Activated CD8-positive, alpha-beta memory T cell treated with anti-CD3 and anti-CD28 coated beads, Interleukin-2, amount 10 ng/mL, durations not matched to agents 7 days and 5 days (primary cell): ENCODE data around the gene RFNG. TPM values are rescaled to one million over a fixed set of nuclear protein-coding genes. Genes with fewer than 3 reads are reported as not detected.
A peak's percentile ranks its signal among the peaks of the same experiment; 100 is the strongest.

Experiments
- ATAC-seq: fragments of 150-1000 bp; cut with Tn5 transposase; one replicate; pipeline ENCODE4 v1.10.0; 2021; ENCODE audit warnings: moderate library complexity
- CTCF ChIA-PET: fragments of 350-600 bp; sonication (Branson Sonifier 250); formaldehyde crosslinking; loops from one replicate; lab custom pipeline; 2021; ENCODE audit warnings: antibody characterized with exemption; lab: Charles Lee
- DNase-seq: peaks from one replicate; pipeline ENCODE4 v3.0.0-alpha.2; 2020
- H3K27ac Mint-ChIP-seq: one replicate; pipeline ENCODE4 v1.8.0; 2021; ENCODE audit warnings: mild to moderate bottlenecking, mixed read lengths
- H3K27me3 Mint-ChIP-seq: one replicate; pipeline ENCODE4 v1.8.0; 2021; ENCODE audit warnings: mixed read lengths
- H3K36me3 Mint-ChIP-seq: one replicate; pipeline ENCODE4 v1.8.0; 2021; ENCODE audit warnings: mild to moderate bottlenecking, mixed read lengths
- H3K4me1 Mint-ChIP-seq: one replicate; pipeline ENCODE4 v1.8.0; 2021; ENCODE audit warnings: mixed read lengths
- H3K4me3 Mint-ChIP-seq: one replicate; pipeline ENCODE4 v1.8.0; 2021; ENCODE audit warnings: mild to moderate bottlenecking, moderate library complexity, mixed read lengths
- H3K9me3 Mint-ChIP-seq: one replicate; pipeline ENCODE4 v1.8.0; 2022; ENCODE audit warnings: low read depth, mixed read lengths
- total RNA-seq, 2 experiments: library from RNA; stranded (reverse); gene quantifications; one replicate each; pipeline ENCODE4 v1.2.3, GENCODE V29; 2021

RFNG gene
- total RNA-seq, 2 experiments from 2014 or later = 20.9 to 23.0 TPM

DNA sequence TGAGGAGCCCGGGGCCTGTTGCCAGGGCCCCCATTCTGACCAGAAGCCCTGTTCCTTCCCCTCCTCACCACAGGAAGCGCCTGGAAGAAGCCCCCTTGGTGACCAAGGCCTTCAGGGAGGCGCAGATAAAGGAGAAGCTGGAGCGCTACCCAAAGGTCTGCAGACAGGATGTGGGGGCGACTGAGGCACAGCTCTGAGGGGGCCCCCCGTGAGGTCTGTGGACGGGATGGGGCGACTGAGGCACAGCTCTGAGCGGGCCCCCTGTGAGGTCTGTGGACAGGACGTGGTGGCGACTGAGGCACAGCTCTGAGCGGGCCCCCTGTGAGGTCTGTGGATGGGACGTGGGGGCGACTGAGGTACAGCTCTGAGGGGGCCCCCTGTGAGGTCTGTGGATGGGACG is 42.2 kb downstream of the RFNG start:
- no peaks in the 10 kb centered on the region for H3K9me3 Mint-ChIP-seq
- no peak overlapping the region for H3K4me3 Mint-ChIP-seq
- ATAC-seq = no peak
- no peak for DNase-seq
- H3K27me3 Mint-ChIP-seq = no peaks in the 10 kb centered on the region
- H3K27ac Mint-ChIP-seq = peak overlapping the region; percentile 19
- no peaks in the 10 kb centered on the region for H3K36me3 Mint-ChIP-seq
- H3K4me1 Mint-ChIP-seq = peaks cover 7% of the 10 kb centered on the region
- CTCF ChIA-PET = interaction anchor here (0.9 to 2.1 kb wide), 5 partner anchors 10 to 50 kb away, joined by 3 to 16 read pairs (median 4); partner anchors contain the start of genes CENPX and LRRC45

DNA sequence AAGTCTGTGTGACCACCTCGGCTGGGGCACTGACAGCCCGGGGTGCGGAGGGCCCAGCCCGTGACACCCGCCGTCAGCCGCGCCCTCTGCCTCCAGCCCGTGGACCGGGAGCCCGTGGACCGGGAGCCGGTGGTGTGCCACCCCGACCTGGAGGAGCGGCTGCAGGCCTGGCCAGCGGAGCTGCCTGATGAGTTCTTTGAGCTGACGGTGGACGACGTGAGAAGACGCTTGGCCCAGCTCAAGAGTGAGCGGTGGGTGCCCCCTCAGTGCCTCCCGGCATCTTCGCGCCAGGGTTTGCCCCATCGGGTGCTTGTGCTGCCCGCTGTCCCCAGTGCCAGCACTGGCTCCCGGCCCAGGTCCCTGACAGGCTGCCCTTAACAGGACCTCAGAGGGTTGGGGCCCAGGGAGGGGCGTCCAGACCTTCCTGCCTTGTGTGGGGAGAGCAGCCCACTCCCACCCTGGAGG is 42.6 kb downstream of the RFNG start:
- no peak overlapping the region for H3K4me3 Mint-ChIP-seq
- ATAC-seq = no peak
- no peaks in the 10 kb centered on the region for H3K27me3 Mint-ChIP-seq
- CTCF ChIA-PET = interaction anchor here (0.9 to 2.1 kb wide), 5 partner anchors 11 to 49 kb away, joined by 3 to 16 read pairs (median 4); partner anchors contain the start of genes CENPX and LRRC45
- DNase-seq = no peak
- no peaks in the 10 kb centered on the region for H3K9me3 Mint-ChIP-seq
- H3K36me3 Mint-ChIP-seq = no peaks in the 10 kb centered on the region
- no peak overlapping the region for H3K27ac Mint-ChIP-seq
- peaks cover 7% of the 10 kb centered on the region for H3K4me1 Mint-ChIP-seq

DNA sequence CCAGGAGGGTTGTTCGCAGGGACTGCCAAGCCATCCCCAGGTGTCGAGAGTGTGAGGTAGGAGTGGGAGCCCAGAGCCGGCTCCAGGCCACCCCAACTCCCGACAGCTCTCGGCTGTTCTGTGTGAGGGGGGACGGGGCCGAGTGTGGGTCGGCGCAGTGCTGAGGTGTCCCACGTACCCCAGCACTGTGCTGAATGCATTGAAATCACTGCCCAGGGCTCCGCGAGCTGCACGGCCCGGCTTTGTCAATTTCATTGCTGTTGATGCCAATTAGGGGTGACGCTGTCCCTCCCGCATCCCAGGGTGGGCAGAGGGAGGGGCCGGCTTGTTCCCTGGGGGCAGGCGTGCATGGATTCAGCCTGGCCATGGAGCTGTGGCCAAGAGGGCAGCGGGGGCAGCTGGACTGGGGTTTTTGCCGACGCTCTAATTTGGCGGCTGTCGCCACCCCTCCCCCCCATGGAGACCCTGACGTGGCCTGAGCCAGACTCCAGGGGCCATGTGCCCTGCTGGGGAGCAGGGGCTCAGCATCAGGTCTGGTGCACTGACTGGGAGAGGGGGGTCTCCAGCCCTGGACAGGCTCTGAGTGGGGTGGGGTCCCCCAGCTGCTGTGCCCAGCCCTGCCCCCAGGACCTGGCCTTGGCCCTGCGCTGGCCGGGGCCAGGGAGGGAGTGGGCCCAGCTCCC is 43.2 kb downstream of the RFNG start:
- CTCF ChIA-PET = interaction anchor here (1.1 to 2.1 kb wide), 3 partner anchors 13 to 49 kb away, joined by 3 to 16 read pairs (median 4); partner anchors contain the start of genes CENPX and LRRC45
- ATAC-seq (no peak), DNase-seq (no peak)
- no peaks in the 10 kb centered on the region for H3K27me3 Mint-ChIP-seq
- H3K4me1 Mint-ChIP-seq = peaks cover 7% of the 10 kb centered on the region
- no peak overlapping the region for H3K4me3 Mint-ChIP-seq
- H3K27ac Mint-ChIP-seq = no peak overlapping the region
- no peaks in the 10 kb centered on the region for H3K36me3 Mint-ChIP-seq
- no peaks in the 10 kb centered on the region for H3K9me3 Mint-ChIP-seq

DNA sequence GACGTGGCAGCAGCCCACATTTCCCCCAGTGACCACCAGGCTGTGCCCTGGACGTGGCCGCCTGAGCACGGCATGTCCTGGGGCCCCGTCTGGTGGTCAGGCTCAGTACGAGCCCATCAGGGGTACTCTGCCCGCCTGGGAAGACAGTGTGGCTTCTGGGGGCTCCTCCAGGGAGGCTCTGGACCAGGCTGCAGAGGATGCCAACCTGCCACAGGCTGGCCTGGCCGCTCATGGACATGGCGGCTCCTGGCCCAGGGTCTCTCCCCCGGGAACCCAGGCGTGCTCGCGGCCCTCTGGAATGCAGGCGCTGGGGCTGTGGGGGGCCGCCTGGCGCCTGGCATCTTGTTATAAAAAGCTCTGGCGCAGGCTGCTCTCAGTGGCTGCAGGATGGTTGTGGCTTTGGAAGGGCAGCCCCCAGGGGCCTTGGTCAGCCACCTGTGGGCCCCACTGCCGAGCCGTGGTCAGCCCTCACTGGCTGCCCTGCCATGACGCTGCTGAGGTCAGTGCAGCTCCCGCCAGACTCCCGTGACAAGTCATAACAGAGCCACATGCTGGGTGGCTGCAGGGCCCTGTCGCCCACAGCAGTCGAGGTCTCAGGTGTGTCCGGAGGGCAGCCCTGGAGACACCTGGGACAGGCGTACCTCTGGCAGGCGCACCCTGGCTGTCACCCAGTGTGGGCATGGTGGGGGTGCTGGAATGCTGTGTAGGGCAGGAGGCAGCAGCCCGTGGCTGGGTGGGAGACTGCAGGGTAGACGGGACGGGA is 43.9 kb downstream of the RFNG start:
- H3K27ac Mint-ChIP-seq = no peak overlapping the region
- H3K36me3 Mint-ChIP-seq = no peaks in the 10 kb centered on the region
- no peaks in the 10 kb centered on the region for H3K9me3 Mint-ChIP-seq
- H3K4me3 Mint-ChIP-seq = no peak overlapping the region
- no peak for DNase-seq
- no peak for ATAC-seq
- H3K4me1 Mint-ChIP-seq = peaks cover 7% of the 10 kb centered on the region
- no peaks in the 10 kb centered on the region for H3K27me3 Mint-ChIP-seq
- CTCF ChIA-PET = no interaction called here

DNA sequence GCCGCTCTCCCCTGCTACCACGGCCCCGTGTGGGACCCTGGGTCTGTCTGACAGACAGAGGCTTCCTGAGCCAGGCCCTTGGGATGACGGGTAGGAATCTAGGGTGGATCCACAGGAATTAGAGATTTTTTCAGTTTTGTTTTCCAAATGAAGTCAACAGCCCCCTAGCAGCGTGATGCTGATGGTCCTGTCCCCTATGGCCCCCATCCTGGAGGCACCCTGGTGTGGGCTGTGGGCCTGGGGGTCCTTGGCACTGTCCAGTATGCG is 44.5 kb downstream of the RFNG start:
- H3K36me3 Mint-ChIP-seq = no peaks in the 10 kb centered on the region
- no peaks in the 10 kb centered on the region for H3K27me3 Mint-ChIP-seq

DNA sequence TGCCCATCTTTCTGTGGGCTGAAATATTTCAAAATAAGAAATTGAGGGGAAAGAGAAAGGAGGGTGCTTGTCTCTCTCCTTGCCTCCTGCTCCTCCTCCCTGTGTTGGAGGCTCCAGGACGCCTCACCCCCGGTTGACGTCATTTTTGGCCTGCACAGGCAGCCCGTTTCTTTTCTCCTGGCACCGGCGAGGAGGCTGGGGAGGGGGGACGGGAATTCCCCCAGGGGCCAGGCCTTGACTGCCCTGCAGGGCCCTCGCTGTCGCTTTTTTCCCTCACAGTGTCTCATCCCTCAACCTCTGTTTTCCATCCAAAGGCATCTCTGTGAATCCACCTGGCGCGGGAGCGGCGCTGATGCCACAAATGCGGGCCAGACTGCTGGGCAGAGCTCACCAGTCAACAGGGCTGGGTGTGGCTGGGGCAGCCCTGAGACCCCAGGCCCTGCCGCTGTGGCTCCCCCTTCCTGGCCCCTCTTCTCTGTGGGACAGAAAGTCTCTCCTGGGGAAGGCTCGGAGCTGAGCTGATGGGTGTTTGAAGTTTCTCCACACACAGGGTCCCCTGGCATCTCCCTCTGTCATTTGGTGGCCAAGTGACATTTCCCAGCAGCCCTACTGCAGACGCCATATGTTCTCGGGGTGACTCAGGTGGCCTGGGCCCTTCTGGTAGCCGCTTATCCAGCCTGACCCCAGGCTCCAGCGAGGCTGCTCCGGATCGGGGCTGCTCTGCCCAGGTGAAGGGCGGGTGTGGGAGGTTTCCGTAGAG is 45.0 kb downstream of the RFNG start:
- ATAC-seq (no peak), DNase-seq (no peak)
- H3K36me3 Mint-ChIP-seq = no peaks in the 10 kb centered on the region
- H3K9me3 Mint-ChIP-seq = no peaks in the 10 kb centered on the region
- peaks cover 7% of the 10 kb centered on the region for H3K4me1 Mint-ChIP-seq
- no peaks in the 10 kb centered on the region for H3K27me3 Mint-ChIP-seq
- H3K27ac Mint-ChIP-seq = no peak overlapping the region
- no peak overlapping the region for H3K4me3 Mint-ChIP-seq
- CTCF ChIA-PET = no interaction called here

More for the DNA sequence above, 44.5 kb downstream of the RFNG start:
- no peak for DNase-seq
- ATAC-seq = no peak
- no peak overlapping the region for H3K27ac Mint-ChIP-seq
- CTCF ChIA-PET = no interaction called here
- no peak overlapping the region for H3K4me3 Mint-ChIP-seq
- peaks cover 7% of the 10 kb centered on the region for H3K4me1 Mint-ChIP-seq
- H3K9me3 Mint-ChIP-seq = no peaks in the 10 kb centered on the region

DNA sequence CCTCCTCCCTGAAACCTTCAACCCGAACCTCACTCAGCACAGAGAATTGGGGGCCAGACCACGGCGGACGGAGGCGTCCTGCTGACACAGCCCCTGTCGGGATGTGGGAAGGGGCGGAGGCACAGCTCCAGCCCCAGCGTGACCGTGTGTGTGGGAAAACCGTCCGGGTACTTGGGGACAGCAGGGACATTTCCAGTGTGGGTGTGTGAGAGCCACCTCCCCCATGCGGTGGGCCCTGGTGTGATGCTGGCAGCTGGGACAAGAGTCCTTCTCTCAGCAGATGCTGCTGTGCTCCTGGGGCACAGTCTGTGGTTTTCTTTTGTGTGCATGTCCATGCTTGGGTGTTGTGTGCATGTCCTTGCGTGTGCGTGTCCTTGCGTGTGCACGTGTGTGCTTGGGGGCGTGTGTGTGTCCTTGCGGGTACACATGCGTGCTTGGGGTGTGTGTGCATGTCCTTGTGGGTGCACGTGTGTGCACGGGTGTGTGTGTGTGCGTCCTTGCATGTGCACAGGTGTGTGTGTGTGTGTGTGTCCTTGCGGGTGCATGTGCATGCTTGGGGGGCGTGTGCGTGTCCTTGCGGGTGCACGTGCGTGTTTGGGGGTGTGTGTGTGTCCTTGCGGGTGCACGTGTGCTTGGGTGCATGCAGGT is 45.8 kb downstream of the RFNG start:
- H3K27ac Mint-ChIP-seq = no peak overlapping the region
- CTCF ChIA-PET = interaction anchor here (4.6 kb wide), 1 partner anchor 15 kb away, joined by 21 read pairs; the partner anchor contains the start of gene CENPX
- ATAC-seq = no peak
- DNase-seq = no peak
- no peaks in the 10 kb centered on the region for H3K36me3 Mint-ChIP-seq
- no peaks in the 10 kb centered on the region for H3K27me3 Mint-ChIP-seq
- H3K4me3 Mint-ChIP-seq = no peak overlapping the region
- peaks cover 7% of the 10 kb centered on the region for H3K4me1 Mint-ChIP-seq
- H3K9me3 Mint-ChIP-seq = no peaks in the 10 kb centered on the region

DNA sequence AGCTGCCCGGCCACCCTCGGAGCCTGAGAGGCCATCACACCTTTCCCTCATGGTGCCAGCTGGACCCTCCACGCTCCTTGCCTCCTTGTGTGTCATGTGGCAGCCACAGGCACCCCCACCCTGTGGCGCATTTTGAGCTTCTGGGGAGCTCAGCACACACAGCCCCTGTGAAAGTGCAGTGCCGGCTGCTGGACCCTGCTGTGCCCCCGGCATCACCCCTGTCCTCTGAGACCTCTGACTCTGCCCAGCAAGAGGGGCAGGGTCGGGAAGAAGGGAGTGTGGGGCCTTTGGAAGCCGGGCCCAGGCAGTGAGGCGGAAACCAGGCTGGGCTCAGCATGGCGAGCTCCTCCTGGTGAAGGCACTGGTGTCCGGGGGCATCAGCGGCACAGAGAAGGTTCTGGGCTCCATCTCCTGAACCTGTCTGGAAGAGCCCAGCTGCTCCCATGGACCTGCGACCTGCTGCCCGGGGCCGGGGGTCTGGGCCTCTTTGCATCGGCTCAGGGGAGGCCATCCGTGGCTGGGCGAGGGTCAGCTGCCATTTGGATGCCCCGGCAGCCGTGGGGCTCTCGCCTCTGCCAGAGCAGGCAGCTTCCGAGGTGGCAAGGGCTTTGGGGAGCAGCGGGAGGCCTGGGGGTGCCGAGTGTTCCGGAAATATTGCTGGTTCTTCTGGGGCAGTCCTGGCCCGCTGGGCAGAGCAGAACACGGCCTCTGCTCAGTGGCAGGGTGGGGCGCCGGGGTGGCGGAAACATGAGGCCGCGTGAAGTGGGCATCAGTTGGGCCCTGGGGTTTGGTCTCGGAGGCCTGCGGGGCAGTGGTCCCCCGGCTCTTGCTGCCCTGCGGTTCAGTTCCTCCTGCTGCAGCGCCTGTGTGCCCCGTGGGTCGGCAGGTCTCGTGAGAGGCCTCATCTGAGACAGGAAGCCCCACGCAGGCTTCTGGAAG is 46.8 kb downstream of the RFNG start:
- Mint-ChIP-seq H3K4me1 (peaks cover 5% of the 10 kb centered on the region), H3K36me3 (no peaks in the 10 kb centered on the region)
- no peak for DNase-seq

DNA sequence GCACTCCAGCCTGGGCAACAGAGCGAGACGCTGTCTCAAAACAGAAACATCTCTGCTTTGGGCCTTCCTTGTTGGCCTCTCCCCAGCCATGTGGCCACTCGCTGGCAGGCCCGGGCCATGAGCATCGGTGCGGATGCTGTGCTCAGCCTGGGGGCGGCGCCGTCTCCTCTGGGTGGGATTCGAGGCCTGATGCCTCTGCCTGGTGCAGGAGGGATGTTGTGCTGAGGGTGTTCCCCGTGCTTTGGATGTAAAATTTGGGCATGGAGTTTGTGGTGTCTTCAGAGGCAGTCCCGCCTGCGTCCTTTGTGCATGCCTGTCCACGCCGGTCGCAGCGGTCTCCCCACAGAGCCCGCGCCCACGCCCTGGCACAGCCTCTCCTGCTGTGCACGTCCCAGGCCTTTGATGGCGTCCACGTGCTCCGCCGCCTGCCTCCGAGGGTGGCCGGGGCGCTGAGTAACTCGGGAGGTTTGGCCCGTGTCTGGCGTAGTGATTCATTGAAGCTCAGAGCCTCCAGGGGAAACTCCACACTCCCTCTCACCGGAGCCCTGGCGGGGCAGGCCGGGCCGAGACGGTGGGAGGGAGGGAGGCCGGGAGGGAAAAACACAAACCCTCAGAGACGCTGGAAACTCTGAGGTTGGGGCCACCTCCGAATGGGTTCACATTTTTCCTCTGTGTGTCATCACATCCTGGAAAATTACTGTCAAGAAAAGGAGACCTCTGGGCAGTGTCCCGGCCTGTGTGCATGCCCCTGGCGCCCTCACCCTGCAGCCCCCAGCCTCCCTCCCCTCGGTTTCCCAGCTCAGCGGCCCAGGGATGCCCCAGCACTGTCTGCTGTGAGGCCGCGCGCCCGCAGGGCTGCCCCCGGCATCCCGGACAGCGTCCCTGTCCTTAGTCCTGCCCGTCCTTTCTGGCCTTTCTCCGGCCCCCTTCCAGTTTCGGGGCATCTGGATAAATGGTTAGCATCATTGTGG is 47.9 kb downstream of the RFNG start:
- no peaks in the 10 kb centered on the region for H3K4me1 Mint-ChIP-seq
- ATAC-seq (no peak), DNase-seq (no peak)
- no peaks in the 10 kb centered on the region for H3K9me3 Mint-ChIP-seq
- no peaks in the 10 kb centered on the region for H3K36me3 Mint-ChIP-seq
- no peak overlapping the region for H3K27ac Mint-ChIP-seq
- no peak overlapping the region for H3K4me3 Mint-ChIP-seq
- no peaks in the 10 kb centered on the region for H3K27me3 Mint-ChIP-seq
- CTCF ChIA-PET = interaction anchor here (1.1 to 4.6 kb wide), 3 partner anchors 17 to 44 kb away, joined by 4 to 21 read pairs (median 4); partner anchors contain the start of gene CENPX

More for the DNA sequence above, 46.8 kb downstream of the RFNG start:
- Mint-ChIP-seq H3K4me3 (no peak overlapping the region), H3K27me3 (no peaks in the 10 kb centered on the region), H3K27ac (no peak overlapping the region), H3K9me3 (no peaks in the 10 kb centered on the region)
- CTCF ChIA-PET = interaction anchor here (1.1 to 4.6 kb wide), 2 partner anchors 16 to 45 kb away, joined by 4 to 21 read pairs; partner anchors contain the start of gene CENPX
- ATAC-seq = no peak

DNA sequence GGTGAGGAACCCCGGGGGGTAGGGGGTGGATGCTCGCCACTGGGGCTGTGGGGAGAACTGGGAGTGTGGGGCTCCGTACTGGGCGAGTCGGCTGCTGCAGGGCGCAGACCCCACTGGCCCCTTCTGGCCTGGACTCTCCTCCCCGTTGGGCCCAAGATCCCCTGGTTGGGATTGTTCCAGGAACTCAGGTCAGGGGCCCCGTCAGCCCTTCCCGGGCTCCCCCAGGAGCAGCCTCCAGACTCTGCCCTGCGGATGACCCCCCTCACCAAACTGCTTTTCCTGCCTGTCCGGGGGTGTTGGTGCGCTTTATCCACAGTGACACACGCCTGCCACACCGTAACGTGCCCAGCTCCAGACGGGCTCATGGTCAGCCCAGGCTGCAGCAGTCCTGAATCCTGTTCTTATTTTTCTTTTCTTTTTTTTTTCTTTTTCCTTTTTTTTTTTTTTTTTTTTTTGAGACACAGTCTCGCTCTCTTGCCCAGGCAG is 50.0 kb downstream of the RFNG start:
- Mint-ChIP-seq H3K9me3 (no peaks in the 10 kb centered on the region), H3K27me3 (no peaks in the 10 kb centered on the region)

More for the DNA sequence above, 50.0 kb downstream of the RFNG start:
- CTCF ChIA-PET = interaction anchor here (4.6 kb wide), 1 partner anchor 19 kb away, joined by 21 read pairs; the partner anchor contains the start of gene CENPX
- no peaks in the 10 kb centered on the region for H3K36me3 Mint-ChIP-seq
- H3K27ac Mint-ChIP-seq = no peak overlapping the region
- ATAC-seq (no peak), DNase-seq (no peak)
- no peak overlapping the region for H3K4me3 Mint-ChIP-seq
- no peaks in the 10 kb centered on the region for H3K4me1 Mint-ChIP-seq
